Liver (tissue), 9 donors: Measurements from ENCODE around the gene MAB21L4. TPM values are rescaled to one million over a fixed set of nuclear protein-coding genes. Genes with fewer than 3 reads are reported as not detected.

Experiments used
- DNase-seq: peaks from one replicate; pipeline ENCODE4 v3.0.0-alpha.2; 2017; ENCODE audit warnings: low spot score
- H3K27ac ChIP-seq, 2 donors: one replicate each; pipeline ENCODE4 v1.7.0; 2013; ENCODE audit warnings: inconsistent platforms in 2 of 2, low read length in 2 of 2, control low read depth in 1 of 2, low read depth in 1 of 2, mild to moderate bottlenecking in 1 of 2
- H3K27me3 ChIP-seq, 4 donors: one replicate each; pipeline versions ENCODE4 v1.6.1 to v1.7.0; 2013; ENCODE audit warnings: low read length in 3 of 4, inconsistent platforms in 1 of 4, mild to moderate bottlenecking in 1 of 4, moderate library complexity in 1 of 4; ENCODE audit not compliant: control insufficient read depth in 4 of 4, insufficient read depth in 4 of 4
- H3K36me3 ChIP-seq, 4 donors: one replicate each; pipeline versions ENCODE4 v1.6.1 to v1.7.0; 2013; ENCODE audit warnings: low read length in 3 of 4, mild to moderate bottlenecking in 3 of 4, low read depth in 1 of 4, moderate library complexity in 1 of 4; ENCODE audit not compliant: control insufficient read depth in 4 of 4, insufficient read depth in 3 of 4
- H3K4me1 ChIP-seq, 4 donors: one replicate each; pipeline versions ENCODE4 v1.6.1 to v1.7.0; 2013; ENCODE audit warnings: low read length in 3 of 4, mild to moderate bottlenecking in 3 of 4, moderate library complexity in 1 of 4; ENCODE audit not compliant: control insufficient read depth in 4 of 4, insufficient read depth in 4 of 4
- H3K4me3 ChIP-seq, 3 donors: one replicate each; pipeline versions ENCODE4 v1.6.1 to v1.7.0; 2013; ENCODE audit warnings: low read length in 3 of 3, control low read depth in 1 of 3, low read depth in 1 of 3, mild to moderate bottlenecking in 1 of 3
- H3K9ac ChIP-seq, 2 donors: one replicate each; pipeline ENCODE4 v1.7.0; 2013; ENCODE audit warnings: low read length in 2 of 2, mild to moderate bottlenecking in 2 of 2, moderate library complexity in 2 of 2, control low read depth in 1 of 2, low read depth in 1 of 2
- H3K9me3 ChIP-seq, 4 donors: one replicate each; pipeline versions ENCODE4 v1.6.1 to v1.7.0; 2013; ENCODE audit warnings: low read length in 3 of 4; ENCODE audit not compliant: control insufficient read depth in 4 of 4
- ATF3 ChIP-seq: IDR thresholded peaks from 2 replicates; pipeline ENCODE4 v1.6.1; 2016; ENCODE audit warnings: antibody characterized with exemption
- CTCF ChIP-seq: fragments of 150-350 bp; IDR thresholded peaks from 2 replicates; pipeline ENCODE4 v1.5.1; 2017; ENCODE audit warnings: improper control_type of control experiment, low read depth, low read length; ENCODE audit not compliant: missing input control
- EGR1 ChIP-seq, 2 donors: IDR thresholded peaks; 2 replicates each; pipeline ENCODE4 v1.6.1; 2016 to 2018; ENCODE audit warnings: antibody characterized with exemption in 2 of 2, low read depth in 2 of 2
- FOXA1 ChIP-seq: IDR thresholded peaks from 2 replicates; pipeline ENCODE4 v1.6.1; 2016; ENCODE audit warnings: antibody characterized with exemption
- FOXA2 ChIP-seq: IDR thresholded peaks from 2 replicates; pipeline ENCODE4 v1.6.1; 2016; ENCODE audit warnings: antibody characterized with exemption
- GABPA ChIP-seq, 2 donors: IDR thresholded peaks in 1 of 2; conservative IDR thresholded peaks in 1 of 2; 2 replicates each; pipeline ENCODE4 v1.6.1; 2016; ENCODE audit warnings: antibody characterized with exemption in 2 of 2, mild to moderate bottlenecking in 1 of 2, moderate library complexity in 1 of 2
- HNF4A ChIP-seq, 2 donors: conservative IDR thresholded peaks; 2 replicates each; pipeline ENCODE4 v1.6.1; 2016; ENCODE audit warnings: antibody characterized with exemption in 2 of 2, mild to moderate bottlenecking in 2 of 2
- HNF4G ChIP-seq: IDR thresholded peaks from 2 replicates; pipeline ENCODE4 v1.6.1; 2016; ENCODE audit warnings: antibody characterized with exemption
- JUND ChIP-seq, 2 donors: IDR thresholded peaks; 2 replicates each; pipeline ENCODE4 v1.6.1; 2016; ENCODE audit warnings: antibody characterized with exemption in 2 of 2
- NR2F2 ChIP-seq: IDR thresholded peaks from 2 replicates; pipeline ENCODE4 v1.6.1; 2016; ENCODE audit warnings: antibody characterized with exemption
- RAD21 ChIP-seq, 2 donors: IDR thresholded peaks; 2 replicates each; pipeline ENCODE4 v1.6.1; 2016; ENCODE audit warnings: antibody characterized with exemption in 2 of 2, mild to moderate bottlenecking in 2 of 2
- RXRA ChIP-seq, 2 donors: IDR thresholded peaks; 2 replicates each; pipeline ENCODE4 v1.6.1; 2017 to 2018; ENCODE audit warnings: antibody characterized with exemption in 2 of 2, mild to moderate bottlenecking in 1 of 2
- SP1 ChIP-seq: IDR thresholded peaks from 2 replicates; pipeline ENCODE4 v1.6.1; 2018; ENCODE audit warnings: antibody characterized with exemption, mild to moderate bottlenecking
- YY1 ChIP-seq: IDR thresholded peaks from 2 replicates; pipeline ENCODE4 v1.6.1; 2016; ENCODE audit warnings: antibody characterized with exemption, mild to moderate bottlenecking
- WGBS: extraction: QIAGEN DNeasy Blood & Tissue Kit; methylation state at CpG from one replicate; pipeline ENCODE4 v1.1.7; 2013; 5-methylcytosine and 5-hydroxymethylcytosine counted together
- polyA plus RNA-seq, 2 donors: library from polyadenylated mRNA; stranded (reverse) in 1 of 2; unstranded in 1 of 2; fragments of 200-250 nt in 1 of 2; fragments of >200 nt in 1 of 2; fragmentation: Nextera tagmentation in 1 of 2; extraction: Ambion mirVana in 1 of 2; gene quantifications; one replicate each; pipeline versions ENCODE4 v1.2.1 to v1.2.3, GENCODE V29; 2013 to 2015
- total RNA-seq, 2 donors: library from RNA; depleted of rRNA; stranded (reverse); fragments of >200 nt; gene quantifications; one replicate each; pipeline ENCODE4 v1.2.3, GENCODE V29; 2014
- TF ChIP-seq, protein P1 (sequence below): IDR thresholded peaks from 2 replicates; pipeline ENCODE4 v1.6.1; 2016; ENCODE audit warnings: antibody characterized with exemption
- TF ChIP-seq, protein P2 (sequence below): IDR thresholded peaks from 2 replicates; pipeline ENCODE4 v1.6.1; 2016; ENCODE audit warnings: antibody characterized with exemption, mild to moderate bottlenecking
- donor health status: healthy.
- donor health status: healthy.
- donor health status: healthy.
- donor health status: healthy.
- donor health status: healthy.

MAB21L4 gene
- total and polyA plus RNA-seq, 4 donors, result 0.59 to 8.8 (median 1.1) TPM

- peak overlapping the region; percentile 50 to 59 for H3K27ac ChIP-seq
- H3K4me3 ChIP-seq, result peak overlapping the region in 1 of 3 donors; percentile 8
- peaks cover 2 to 25% (median 8%) of the 10 kb centered on the region in 4 donors for H3K36me3 ChIP-seq
- H3K9ac ChIP-seq, result no peak overlapping the region
- no peaks in the 10 kb centered on the region for H3K27me3 ChIP-seq
- H3K4me1 ChIP-seq, result peaks cover 20 to 98% (median 80%) of the 10 kb centered on the region in 4 donors
- H3K9me3 ChIP-seq, result no peaks in the 10 kb centered on the region
- WGBS, result 39% methylated on average over 33 of the region's 33 CpGs
- peak in 1 of 2 donors; percentile 60 for TF ChIP-seq RAD21 (IDR thresholded peaks at IDR 0.05)
- peak; percentile 61 for TF ChIP-seq YY1
- peak; percentile 94 to 97 for TF ChIP-seq RXRA (IDR thresholded peaks at IDR 0.05)
- no peak for TF ChIP-seq NR2F2
- no peak for TF ChIP-seq ATF3
- TF ChIP-seq, protein P1, sequence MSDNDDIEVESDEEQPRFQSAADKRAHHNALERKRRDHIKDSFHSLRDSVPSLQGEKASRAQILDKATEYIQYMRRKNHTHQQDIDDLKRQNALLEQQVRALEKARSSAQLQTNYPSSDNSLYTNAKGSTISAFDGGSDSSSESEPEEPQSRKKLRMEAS, result peak; percentile 86
- TF ChIP-seq FOXA2, result peak; percentile 19
- TF ChIP-seq HNF4G, result peak; percentile 82
- peak; percentile 16 for TF ChIP-seq CTCF
- peak in 1 of 2 donors; percentile 72 for TF ChIP-seq EGR1 (IDR thresholded peaks at IDR 0.05; ENCODE audit: low read depth in 2 of 2)
- peak in 1 of 2 donors; percentile 63 for TF ChIP-seq GABPA (IDR thresholded peaks at IDR 0.05 in 1 of 2, conservative IDR thresholded peaks at IDR 0.05 in 1 of 2)
- TF ChIP-seq SP1, result peak; percentile 91
- TF ChIP-seq, protein P2, sequence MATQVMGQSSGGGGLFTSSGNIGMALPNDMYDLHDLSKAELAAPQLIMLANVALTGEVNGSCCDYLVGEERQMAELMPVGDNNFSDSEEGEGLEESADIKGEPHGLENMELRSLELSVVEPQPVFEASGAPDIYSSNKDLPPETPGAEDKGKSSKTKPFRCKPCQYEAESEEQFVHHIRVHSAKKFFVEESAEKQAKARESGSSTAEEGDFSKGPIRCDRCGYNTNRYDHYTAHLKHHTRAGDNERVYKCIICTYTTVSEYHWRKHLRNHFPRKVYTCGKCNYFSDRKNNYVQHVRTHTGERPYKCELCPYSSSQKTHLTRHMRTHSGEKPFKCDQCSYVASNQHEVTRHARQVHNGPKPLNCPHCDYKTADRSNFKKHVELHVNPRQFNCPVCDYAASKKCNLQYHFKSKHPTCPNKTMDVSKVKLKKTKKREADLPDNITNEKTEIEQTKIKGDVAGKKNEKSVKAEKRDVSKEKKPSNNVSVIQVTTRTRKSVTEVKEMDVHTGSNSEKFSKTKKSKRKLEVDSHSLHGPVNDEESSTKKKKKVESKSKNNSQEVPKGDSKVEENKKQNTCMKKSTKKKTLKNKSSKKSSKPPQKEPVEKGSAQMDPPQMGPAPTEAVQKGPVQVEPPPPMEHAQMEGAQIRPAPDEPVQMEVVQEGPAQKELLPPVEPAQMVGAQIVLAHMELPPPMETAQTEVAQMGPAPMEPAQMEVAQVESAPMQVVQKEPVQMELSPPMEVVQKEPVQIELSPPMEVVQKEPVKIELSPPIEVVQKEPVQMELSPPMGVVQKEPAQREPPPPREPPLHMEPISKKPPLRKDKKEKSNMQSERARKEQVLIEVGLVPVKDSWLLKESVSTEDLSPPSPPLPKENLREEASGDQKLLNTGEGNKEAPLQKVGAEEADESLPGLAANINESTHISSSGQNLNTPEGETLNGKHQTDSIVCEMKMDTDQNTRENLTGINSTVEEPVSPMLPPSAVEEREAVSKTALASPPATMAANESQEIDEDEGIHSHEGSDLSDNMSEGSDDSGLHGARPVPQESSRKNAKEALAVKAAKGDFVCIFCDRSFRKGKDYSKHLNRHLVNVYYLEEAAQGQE, result no peak
- peak; percentile 36 for TF ChIP-seq FOXA1
- TF ChIP-seq JUND (IDR thresholded peaks at IDR 0.05), result peak in 1 of 2 donors; percentile 37
- peak; percentile 88 to 93 for TF ChIP-seq HNF4A (conservative IDR thresholded peaks at IDR 0.05)
- DNase-seq, result peak; percentile 76
Measured at GRCh38 chr2:240873805-240874714, 21.9 kb downstream of the MAB21L4 start.
